ENCODE measurements around the gene YPEL1.

DNA sequence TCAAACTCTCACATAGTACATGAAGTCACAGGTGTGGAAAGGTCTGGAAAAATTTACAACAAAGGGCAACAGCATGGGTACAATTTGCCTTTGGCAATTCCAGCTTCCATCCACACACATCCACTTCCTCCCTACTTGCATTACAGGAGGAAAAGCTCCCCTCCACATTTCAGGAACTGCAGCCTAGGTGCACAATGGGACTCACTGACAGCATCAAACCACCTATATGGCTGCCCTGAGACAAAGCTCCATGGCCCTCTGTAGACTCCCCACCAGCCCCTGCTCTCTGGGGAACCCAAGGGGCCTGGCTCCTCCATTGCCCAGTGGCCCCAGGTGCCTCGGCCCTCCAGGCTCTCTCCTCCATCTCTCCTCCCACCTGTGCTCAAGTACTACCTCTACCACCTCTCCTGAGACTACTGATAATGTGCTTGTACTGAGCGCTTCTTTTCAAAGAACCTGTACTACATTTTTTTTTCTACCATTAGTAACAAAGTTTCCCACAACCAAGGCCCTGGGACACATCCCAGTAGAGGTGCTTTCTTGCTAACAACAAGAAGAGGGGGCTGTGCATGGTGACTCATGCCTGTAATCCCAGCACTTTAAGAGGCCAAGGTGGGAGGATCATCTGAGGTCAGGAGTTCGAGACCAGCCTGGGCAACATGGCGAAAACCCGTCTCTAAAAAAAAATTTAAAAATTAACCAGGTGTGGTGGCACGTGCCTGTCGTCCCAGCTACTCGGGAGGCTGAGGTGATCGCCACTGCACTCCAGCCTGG is 4.9 kb downstream of the YPEL1 start:
- TF ChIP-seq POLR2AphosphoS5 (IDR thresholded peaks at IDR 0.05): no peak
- TF ChIP-seq, protein P1, sequence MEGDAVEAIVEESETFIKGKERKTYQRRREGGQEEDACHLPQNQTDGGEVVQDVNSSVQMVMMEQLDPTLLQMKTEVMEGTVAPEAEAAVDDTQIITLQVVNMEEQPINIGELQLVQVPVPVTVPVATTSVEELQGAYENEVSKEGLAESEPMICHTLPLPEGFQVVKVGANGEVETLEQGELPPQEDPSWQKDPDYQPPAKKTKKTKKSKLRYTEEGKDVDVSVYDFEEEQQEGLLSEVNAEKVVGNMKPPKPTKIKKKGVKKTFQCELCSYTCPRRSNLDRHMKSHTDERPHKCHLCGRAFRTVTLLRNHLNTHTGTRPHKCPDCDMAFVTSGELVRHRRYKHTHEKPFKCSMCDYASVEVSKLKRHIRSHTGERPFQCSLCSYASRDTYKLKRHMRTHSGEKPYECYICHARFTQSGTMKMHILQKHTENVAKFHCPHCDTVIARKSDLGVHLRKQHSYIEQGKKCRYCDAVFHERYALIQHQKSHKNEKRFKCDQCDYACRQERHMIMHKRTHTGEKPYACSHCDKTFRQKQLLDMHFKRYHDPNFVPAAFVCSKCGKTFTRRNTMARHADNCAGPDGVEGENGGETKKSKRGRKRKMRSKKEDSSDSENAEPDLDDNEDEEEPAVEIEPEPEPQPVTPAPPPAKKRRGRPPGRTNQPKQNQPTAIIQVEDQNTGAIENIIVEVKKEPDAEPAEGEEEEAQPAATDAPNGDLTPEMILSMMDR (IDR thresholded peaks at IDR 0.05): no peak
